HepG2 (cell line): Measurements from ENCODE around the gene ZBTB32. TPM values are rescaled to one million over a fixed set of nuclear protein-coding genes. Genes with fewer than 3 reads are reported as not detected.

Experiments used
- CENPT ChIP-seq: sonication (generic); formaldehyde crosslinking; IDR thresholded peaks from 2 replicates; pipeline ENCODE4 v1.8.0; 2022; ENCODE audit warnings: low read depth, mild to moderate bottlenecking, moderate library complexity, missing genetic modification reagents
- ELF3 ChIP-seq: IDR thresholded peaks from 2 replicates; pipeline ENCODE4 v1.6.1; 2016; ENCODE audit warnings: missing genetic modification reagents, missing compliant biosample characterization
- FOSL1 ChIP-seq: sonication (generic); formaldehyde crosslinking; IDR thresholded peaks from 2 replicates; pipeline ENCODE4 v1.9.0; 2021; ENCODE audit warnings: missing genetic modification reagents, borderline replicate concordance
- HMG20B ChIP-seq: conservative IDR thresholded peaks from 2 replicates; pipeline ENCODE4 v1.6.1; 2016; ENCODE audit warnings: missing genetic modification reagents, missing compliant biosample characterization
- HOXA9 ChIP-seq: sonication (generic); formaldehyde crosslinking; IDR thresholded peaks from 2 replicates; pipeline ENCODE4 v1.8.1; 2022; ENCODE audit warnings: missing genetic modification reagents, mild to moderate bottlenecking, moderate library complexity, borderline replicate concordance
- ISL2 ChIP-seq: sonication (generic); formaldehyde crosslinking; IDR thresholded peaks from 2 replicates; pipeline ENCODE4 v1.5.0; 2020; ENCODE audit warnings: missing genetic modification reagents
- MBD4 ChIP-seq: IDR thresholded peaks from 2 replicates; pipeline ENCODE4 v1.6.1; 2012; ENCODE audit warnings: low read length, inconsistent platforms, borderline replicate concordance
- NR0B2 ChIP-seq: sonication (generic); formaldehyde crosslinking; IDR thresholded peaks from 2 replicates; pipeline ENCODE4 v1.4.0; 2020; ENCODE audit warnings: mild to moderate bottlenecking, missing genetic modification reagents
- NR1H2 ChIP-seq: sonication (generic); formaldehyde crosslinking; IDR thresholded peaks from 2 replicates; pipeline ENCODE4 v1.8.1; 2022; ENCODE audit warnings: low read depth, missing genetic modification reagents, borderline replicate concordance
- PHF20 ChIP-seq: sonication (generic); formaldehyde crosslinking; IDR thresholded peaks from 2 replicates; pipeline ENCODE4 v1.5.0; 2020; ENCODE audit warnings: mild to moderate bottlenecking, missing genetic modification reagents
- PRPF4 ChIP-seq: fragments of 200-400 bp; formaldehyde crosslinking; IDR thresholded peaks from 2 replicates; pipeline ENCODE4 v1.6.1; 2016; ENCODE audit warnings: low read length, low read depth; ENCODE audit not compliant: poor library complexity, severe bottlenecking
- RFX5 ChIP-seq: IDR thresholded peaks from 2 replicates; pipeline ENCODE4 v1.6.1; 2011; ENCODE audit warnings: low read depth, low read length, improper control_type of control experiment
- SAFB2 ChIP-seq: sonication (generic); formaldehyde crosslinking; IDR thresholded peaks from 2 replicates; pipeline ENCODE4 v1.5.1; 2020; ENCODE audit warnings: missing genetic modification reagents, low read depth, mild to moderate bottlenecking, borderline replicate concordance
- SIX1 ChIP-seq: sonication (generic); formaldehyde crosslinking; IDR thresholded peaks from 2 replicates; pipeline ENCODE4 v1.4.0; 2020; ENCODE audit warnings: missing genetic modification reagents, borderline replicate concordance
- SMAD1 ChIP-seq: sonication (generic); formaldehyde crosslinking; IDR thresholded peaks from 2 replicates; pipeline ENCODE4 v1.4.0; 2020; ENCODE audit warnings: missing genetic modification reagents, low read depth, mild to moderate bottlenecking, borderline replicate concordance
- SNRNP70 ChIP-seq: fragments of 200-400 bp; formaldehyde crosslinking; IDR thresholded peaks from 2 replicates; pipeline ENCODE4 v1.6.1; 2017; ENCODE audit warnings: mild to moderate bottlenecking, low read depth, low read length, moderate library complexity
- STAG1 ChIP-seq: sonication (generic); formaldehyde crosslinking; IDR thresholded peaks from 2 replicates; pipeline ENCODE4 v1.4.0; 2020; ENCODE audit warnings: missing genetic modification reagents
- TBL1XR1 ChIP-seq: fragments of 150-350 bp; IDR thresholded peaks from 2 replicates; pipeline ENCODE4 v1.6.1; 2014; ENCODE audit warnings: borderline replicate concordance, low read length; ENCODE audit not compliant: partially characterized antibody
- ZNF607 ChIP-seq: sonication (generic); formaldehyde crosslinking; IDR thresholded peaks from 2 replicates; pipeline ENCODE4 v1.5.1; 2020; ENCODE audit warnings: missing genetic modification reagents, mild to moderate bottlenecking, borderline replicate concordance
- ZNF670 ChIP-seq: sonication (generic); formaldehyde crosslinking; IDR thresholded peaks from 2 replicates; pipeline ENCODE4 v1.8.0; 2022; ENCODE audit warnings: mild to moderate bottlenecking, missing genetic modification reagents, borderline replicate concordance
- ZNF883 ChIP-seq: sonication (generic); formaldehyde crosslinking; IDR thresholded peaks from 2 replicates; pipeline ENCODE4 v1.5.1; 2020; ENCODE audit warnings: mild to moderate bottlenecking, missing genetic modification reagents; ENCODE audit errors: not compliant biosample characterization
- polyA plus RNA-seq, 8 experiments: library from polyadenylated mRNA; depleted of rRNA in 3 of 8; stranded (reverse) in 7 of 8; unstranded in 1 of 8; fragments of >200 nt; fragmentation: Illumina TruSeq in 4 of 8; extraction: Trizol in 4 of 8; gene quantifications; 2 replicates each; pipeline versions ENCODE4 v1.2.1 to v1.2.3, GENCODE V29; 2011 to 2016; ENCODE audit warnings: low read depth in 4 of 8, missing spikeins in 1 of 8, mixed read lengths in 1 of 8; ENCODE audit not compliant: insufficient read depth in 1 of 8
- total RNA-seq, 5 experiments: library from RNA; depleted of rRNA; stranded (reverse); fragments of >200 nt; fragmentation: Illumina TruSeq; extraction: Trizol; gene quantifications; 2 replicates each; pipeline ENCODE4 v1.2.3, GENCODE V29; 2016; ENCODE audit warnings: low read depth in 1 of 5
- TF ChIP-seq, protein P1 (sequence below): sonication (generic); formaldehyde crosslinking; IDR thresholded peaks from 2 replicates; pipeline ENCODE4 v1.4.0; 2020; ENCODE audit warnings: missing genetic modification reagents
- TF ChIP-seq, protein P2 (sequence below): IDR thresholded peaks from 2 replicates; pipeline ENCODE4 v1.6.1; 2018; ENCODE audit warnings: missing genetic modification reagents
- TF ChIP-seq, protein P3 (sequence below): sonication (generic); formaldehyde crosslinking; IDR thresholded peaks from 2 replicates; pipeline ENCODE4 v1.5.1; 2020; ENCODE audit warnings: missing genetic modification reagents, mild to moderate bottlenecking, borderline replicate concordance
- TF ChIP-seq, protein P4 (sequence below): sonication (generic); formaldehyde crosslinking; IDR thresholded peaks from 2 replicates; pipeline ENCODE4 v1.8.1; 2023; ENCODE audit warnings: mild to moderate bottlenecking, inconsistent platforms, moderate library complexity, missing genetic modification reagents, borderline replicate concordance

ZBTB32 gene
- total and polyA plus RNA-seq, 2 of the 13 experiments (the other 11 are each of a cell fraction or from before 2014, with no cell fraction given), result not detected

DNA sequence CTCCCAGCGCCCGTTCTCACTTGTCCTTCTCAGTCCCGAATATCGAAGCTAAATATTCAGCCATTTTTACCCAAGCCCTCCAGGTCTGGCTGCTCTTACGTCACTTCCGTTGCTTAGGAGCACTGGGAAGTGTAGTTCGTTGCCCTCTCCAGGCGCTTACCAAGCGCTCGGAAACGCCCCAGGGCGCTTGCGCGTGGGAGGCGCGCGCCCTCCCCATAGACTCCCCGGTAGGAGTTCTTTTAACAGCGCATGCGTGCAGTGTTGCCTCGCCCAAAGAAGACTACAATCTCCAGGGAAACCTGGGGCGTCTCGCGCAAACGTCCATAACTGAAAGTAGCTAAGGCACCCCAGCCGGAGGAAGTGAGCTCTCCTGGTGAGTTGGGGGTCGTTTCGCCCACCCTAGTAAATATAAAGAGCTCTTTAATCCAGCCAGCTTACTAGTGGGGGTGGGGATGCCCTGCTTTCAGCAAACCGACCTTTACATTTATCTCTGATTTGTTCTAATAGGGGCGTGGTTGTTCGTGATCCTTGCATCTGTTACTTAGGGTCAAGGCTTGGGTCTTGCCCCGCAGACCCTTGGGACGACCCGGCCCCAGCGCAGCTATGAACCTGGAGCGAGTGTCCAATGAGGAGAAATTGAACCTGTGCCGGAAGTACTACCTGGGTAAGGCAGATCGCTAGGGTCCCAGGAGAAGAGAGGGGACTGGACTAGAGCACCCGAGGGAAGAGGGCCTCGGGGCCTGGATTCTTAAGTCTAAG, 41.1 kb downstream of the ZBTB32 start, which contains the start of the genes PSENEN and U2AF1L4 (continued):
- no peak for TF ChIP-seq ZNF670 (CRISPR knock-in tag)
- TF ChIP-seq HMG20B (CRISPR knock-in tag), result no peak
- TF ChIP-seq, protein P1, sequence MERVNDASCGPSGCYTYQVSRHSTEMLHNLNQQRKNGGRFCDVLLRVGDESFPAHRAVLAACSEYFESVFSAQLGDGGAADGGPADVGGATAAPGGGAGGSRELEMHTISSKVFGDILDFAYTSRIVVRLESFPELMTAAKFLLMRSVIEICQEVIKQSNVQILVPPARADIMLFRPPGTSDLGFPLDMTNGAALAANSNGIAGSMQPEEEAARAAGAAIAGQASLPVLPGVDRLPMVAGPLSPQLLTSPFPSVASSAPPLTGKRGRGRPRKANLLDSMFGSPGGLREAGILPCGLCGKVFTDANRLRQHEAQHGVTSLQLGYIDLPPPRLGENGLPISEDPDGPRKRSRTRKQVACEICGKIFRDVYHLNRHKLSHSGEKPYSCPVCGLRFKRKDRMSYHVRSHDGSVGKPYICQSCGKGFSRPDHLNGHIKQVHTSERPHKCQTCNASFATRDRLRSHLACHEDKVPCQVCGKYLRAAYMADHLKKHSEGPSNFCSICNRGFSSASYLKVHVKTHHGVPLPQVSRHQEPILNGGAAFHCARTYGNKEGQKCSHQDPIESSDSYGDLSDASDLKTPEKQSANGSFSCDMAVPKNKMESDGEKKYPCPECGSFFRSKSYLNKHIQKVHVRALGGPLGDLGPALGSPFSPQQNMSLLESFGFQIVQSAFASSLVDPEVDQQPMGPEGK (CRISPR knock-in tag), result peak; percentile 54
- TF ChIP-seq, protein P2, sequence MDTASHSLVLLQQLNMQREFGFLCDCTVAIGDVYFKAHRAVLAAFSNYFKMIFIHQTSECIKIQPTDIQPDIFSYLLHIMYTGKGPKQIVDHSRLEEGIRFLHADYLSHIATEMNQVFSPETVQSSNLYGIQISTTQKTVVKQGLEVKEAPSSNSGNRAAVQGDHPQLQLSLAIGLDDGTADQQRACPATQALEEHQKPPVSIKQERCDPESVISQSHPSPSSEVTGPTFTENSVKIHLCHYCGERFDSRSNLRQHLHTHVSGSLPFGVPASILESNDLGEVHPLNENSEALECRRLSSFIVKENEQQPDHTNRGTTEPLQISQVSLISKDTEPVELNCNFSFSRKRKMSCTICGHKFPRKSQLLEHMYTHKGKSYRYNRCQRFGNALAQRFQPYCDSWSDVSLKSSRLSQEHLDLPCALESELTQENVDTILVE (CRISPR knock-in tag), result no peak
- no peak for TF ChIP-seq RFX5
- no peak for TF ChIP-seq ZNF607 (CRISPR knock-in tag)
- no peak for TF ChIP-seq STAG1 (CRISPR knock-in tag)
- TF ChIP-seq SMAD1 (CRISPR knock-in tag), result no peak; the same call in 1 of the 2 replicates
- TF ChIP-seq FOSL1, result no peak
- no peak for TF ChIP-seq MBD4
- no peak for TF ChIP-seq PHF20 (CRISPR knock-in tag)
- TF ChIP-seq NR1H2, result no peak
- TF ChIP-seq TBL1XR1, result no peak
- TF ChIP-seq SAFB2 (CRISPR knock-in tag), result no peak
- no peak for TF ChIP-seq CENPT (CRISPR knock-in tag)
- TF ChIP-seq PRPF4, result no peak
- TF ChIP-seq ISL2, result no peak
- TF ChIP-seq, protein P3, sequence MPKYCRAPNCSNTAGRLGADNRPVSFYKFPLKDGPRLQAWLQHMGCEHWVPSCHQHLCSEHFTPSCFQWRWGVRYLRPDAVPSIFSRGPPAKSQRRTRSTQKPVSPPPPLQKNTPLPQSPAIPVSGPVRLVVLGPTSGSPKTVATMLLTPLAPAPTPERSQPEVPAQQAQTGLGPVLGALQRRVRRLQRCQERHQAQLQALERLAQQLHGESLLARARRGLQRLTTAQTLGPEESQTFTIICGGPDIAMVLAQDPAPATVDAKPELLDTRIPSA (CRISPR knock-in tag), result no peak
- TF ChIP-seq SNRNP70, result no peak
- TF ChIP-seq ELF3 (CRISPR knock-in tag), result 0 out of 2 replicates have a peak, but pooled peaks have one; percentile 34
- TF ChIP-seq, protein P4, sequence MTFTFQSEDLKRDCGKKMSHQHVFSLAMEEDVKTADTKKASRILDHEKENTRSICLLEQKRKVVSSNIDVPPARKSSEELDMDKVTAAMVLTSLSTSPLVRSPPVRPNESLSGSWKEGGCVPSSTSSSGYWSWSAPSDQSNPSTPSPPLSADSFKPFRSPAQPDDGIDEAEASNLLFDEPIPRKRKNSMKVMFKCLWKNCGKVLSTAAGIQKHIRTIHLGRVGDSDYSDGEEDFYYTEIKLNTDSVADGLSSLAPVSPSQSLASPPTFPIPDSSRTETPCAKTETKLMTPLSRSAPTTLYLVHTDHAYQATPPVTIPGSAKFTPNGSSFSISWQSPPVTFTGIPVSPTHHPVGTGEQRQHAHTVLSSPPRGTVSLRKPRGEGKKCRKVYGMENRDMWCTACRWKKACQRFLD (CRISPR knock-in tag), result no peak
- no peak for TF ChIP-seq SIX1
- no peak for TF ChIP-seq NR0B2
- TF ChIP-seq ZNF883 (CRISPR knock-in tag), result no peak
- TF ChIP-seq HOXA9, result no peak
